ENCODE results near the gene ZXDB.
"Not testable (repeated sequence)": the region's sequence is repeated elsewhere in the genome, so short reads cannot be mapped to it uniquely, and the experiment has no call there.

ZXDB gene

DNA sequence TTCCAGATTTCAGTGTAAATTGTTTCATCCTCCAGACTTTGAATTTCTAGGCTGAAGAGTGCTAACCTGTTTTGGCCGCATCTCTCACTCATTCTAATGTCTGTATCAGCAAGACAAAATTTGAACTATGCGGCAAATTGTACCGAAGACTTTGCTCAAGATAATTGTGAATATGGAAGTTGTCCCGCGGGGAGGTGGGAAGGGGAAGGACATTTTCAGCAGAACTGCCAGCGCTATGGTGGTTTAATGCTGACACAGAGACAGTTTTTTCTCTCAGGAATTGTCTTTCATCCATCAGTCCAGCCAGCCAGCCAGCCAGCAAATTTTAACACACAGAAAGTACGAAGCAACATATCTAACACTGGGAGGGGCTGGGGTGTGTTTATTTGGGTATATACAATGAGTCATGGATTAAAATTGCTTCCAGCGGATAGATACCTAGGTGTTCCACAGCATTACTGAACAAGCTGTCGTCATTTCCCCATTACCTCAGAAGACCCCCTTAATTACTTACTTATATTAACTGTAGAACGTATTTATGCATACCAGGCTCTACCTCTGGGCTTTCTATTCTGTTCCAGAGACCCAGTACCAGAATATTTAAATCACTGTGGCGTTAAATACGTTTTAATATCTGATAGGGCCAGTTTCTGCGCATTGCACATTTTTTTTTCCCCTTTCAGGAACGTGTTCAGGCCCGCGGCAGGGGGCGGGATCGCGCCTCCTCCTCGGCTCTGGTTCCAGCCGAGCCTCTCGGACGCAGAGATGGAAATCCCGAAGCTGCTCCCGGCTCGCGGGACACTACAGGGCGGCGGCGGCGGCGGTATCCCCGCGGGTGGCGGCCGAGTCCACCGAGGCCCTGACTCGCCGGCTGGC is at the start of gene ZXDB:
Gene ZXDB (plus strand): TSS at position 728 of the 876 bp plus-strand sequence. CDS start 38 bp downstream, at position 766.
- H3K9me3 Mint-ChIP-seq; DNase-seq (ENCODE audit: low spot score); H3K27me3 Mint-ChIP-seq (ENCODE audit: low read depth): not testable (repeated sequence)
- Mint-ChIP-seq H3K4me3 (peak within 1 kb of the TSS; percentile 82), H3K27ac (peak within 1 kb of the TSS; percentile 91), H3K4me1 (ENCODE audit: low read depth) (peaks cover 21% of the 10 kb centered on the region), H3K36me3 (ENCODE audit: low read depth) (peaks cover 14% of the 10 kb centered on the region)

GRCh38 chrX:57565198-57565597 is 26.6 kb upstream of the ZXDB start:
- no peak for DNase-seq (ENCODE audit: low spot score)
- H3K9me3 Mint-ChIP-seq = peaks cover 4% of the 10 kb centered on the region

GRCh38 chrX:57573754-57574153 is 18.1 kb upstream of the ZXDB start:
- no peak for DNase-seq (ENCODE audit: low spot score)

More at GRCh38 chrX:57565198-57565597, 26.6 kb upstream of the ZXDB start:
- Mint-ChIP-seq H3K4me1 (ENCODE audit: low read depth) (no peaks in the 10 kb centered on the region), H3K36me3 (ENCODE audit: low read depth) (no peaks in the 10 kb centered on the region), H3K4me3 (no peak overlapping the region), H3K27me3 (ENCODE audit: low read depth) (no peaks in the 10 kb centered on the region), H3K27ac (no peak overlapping the region)

DNA sequence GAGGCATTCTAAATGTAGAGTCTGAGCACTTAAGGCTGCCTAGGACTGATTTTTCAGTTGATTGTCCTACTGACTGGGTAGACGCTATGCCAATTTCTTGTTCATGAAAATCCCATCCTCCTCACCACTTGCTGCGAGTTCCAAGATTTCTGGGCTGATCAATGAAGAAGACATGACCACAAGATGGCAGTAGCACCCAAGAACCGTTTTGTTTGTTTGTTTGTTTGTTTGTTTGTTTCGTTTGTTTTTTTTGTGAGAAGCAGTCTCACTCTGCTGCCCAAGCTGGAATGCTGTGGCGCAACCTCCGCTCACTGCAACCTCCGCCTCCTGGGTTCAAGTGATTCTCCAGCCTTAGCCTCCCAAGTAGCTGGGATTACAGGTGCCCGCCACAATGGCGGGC is 8.9 kb upstream of the ZXDB start:
- H3K9me3 Mint-ChIP-seq; H3K4me3 Mint-ChIP-seq; H3K36me3 Mint-ChIP-seq (ENCODE audit: low read depth); H3K4me1 Mint-ChIP-seq (ENCODE audit: low read depth); H3K27me3 Mint-ChIP-seq (ENCODE audit: low read depth); H3K27ac Mint-ChIP-seq; DNase-seq (ENCODE audit: low spot score): not testable (repeated sequence)

More at GRCh38 chrX:57573754-57574153, 18.1 kb upstream of the ZXDB start:
- Mint-ChIP-seq H3K27ac (no peak overlapping the region), H3K4me1 (ENCODE audit: low read depth) (no peaks in the 10 kb centered on the region), H3K9me3 (no peaks in the 10 kb centered on the region), H3K36me3 (ENCODE audit: low read depth) (no peaks in the 10 kb centered on the region), H3K4me3 (no peak overlapping the region), H3K27me3 (ENCODE audit: low read depth) (peaks cover 3% of the 10 kb centered on the region)

- no peak for DNase-seq (ENCODE audit: low spot score)
- Mint-ChIP-seq H3K4me3 (no peak overlapping the region), H3K36me3 (ENCODE audit: low read depth) (no peaks in the 10 kb centered on the region), H3K4me1 (ENCODE audit: low read depth) (no peaks in the 10 kb centered on the region), H3K27me3 (ENCODE audit: low read depth) (no peaks in the 10 kb centered on the region), H3K27ac (no peak overlapping the region), H3K9me3 (no peaks in the 10 kb centered on the region)
These were observed 8.3 kb upstream of the ZXDB start for GRCh38 chrX:57583477-57583876.

GRCh38 chrX:57586360-57586759 is 5.5 kb upstream of the ZXDB start:
- no peaks in the 10 kb centered on the region for H3K27me3 Mint-ChIP-seq (ENCODE audit: low read depth)
- H3K27ac Mint-ChIP-seq = no peak overlapping the region
- H3K4me1 Mint-ChIP-seq (ENCODE audit: low read depth) = peaks cover 5% of the 10 kb centered on the region
- no peaks in the 10 kb centered on the region for H3K36me3 Mint-ChIP-seq (ENCODE audit: low read depth)
- no peak for DNase-seq (ENCODE audit: low spot score)
- H3K9me3 Mint-ChIP-seq = no peaks in the 10 kb centered on the region
- no peak overlapping the region for H3K4me3 Mint-ChIP-seq

DNA sequence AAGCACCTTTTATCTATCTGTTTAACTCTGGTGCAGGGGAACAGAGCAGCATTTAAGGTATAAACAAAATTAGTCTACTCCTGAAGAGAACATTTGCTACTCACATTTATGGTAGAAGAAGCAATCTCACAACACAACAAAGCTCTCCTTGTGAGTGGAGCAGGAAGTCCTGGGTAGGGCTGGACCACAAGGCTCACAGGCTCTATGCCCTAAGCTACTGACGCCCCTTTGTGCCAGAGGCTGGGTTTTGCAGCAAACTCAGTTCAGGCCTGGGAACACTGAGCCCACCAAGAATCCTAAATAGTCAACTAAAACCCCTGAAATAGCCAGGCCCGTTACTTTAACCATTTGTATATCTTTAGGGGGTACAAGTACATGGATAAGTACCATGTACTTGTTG is 4.7 kb upstream of the ZXDB start:
- Mint-ChIP-seq H3K4me3 (no peak overlapping the region), H3K9me3 (no peaks in the 10 kb centered on the region), H3K4me1 (ENCODE audit: low read depth) (peaks cover 6% of the 10 kb centered on the region), H3K27me3 (ENCODE audit: low read depth) (no peaks in the 10 kb centered on the region), H3K36me3 (ENCODE audit: low read depth) (no peaks in the 10 kb centered on the region), H3K27ac (no peak overlapping the region)
- no peak for DNase-seq (ENCODE audit: low spot score)

- no peak for DNase-seq (ENCODE audit: low spot score)
- Mint-ChIP-seq H3K4me1 (ENCODE audit: low read depth) (peaks cover 6% of the 10 kb centered on the region), H3K27ac (no peak overlapping the region), H3K9me3 (no peaks in the 10 kb centered on the region), H3K36me3 (ENCODE audit: low read depth) (no peaks in the 10 kb centered on the region), H3K27me3 (ENCODE audit: low read depth) (no peaks in the 10 kb centered on the region), H3K4me3 (no peak overlapping the region)
These were observed 4.2 kb upstream of the ZXDB start for GRCh38 chrX:57587607-57588006.

GRCh38 chrX:57592160-57592893 is 516 bp downstream of the ZXDB start:
- peaks cover 22% of the 10 kb centered on the region for H3K4me1 Mint-ChIP-seq (ENCODE audit: low read depth)
- not testable (repeated sequence) for H3K9me3 Mint-ChIP-seq; H3K27ac Mint-ChIP-seq; H3K27me3 Mint-ChIP-seq (ENCODE audit: low read depth)
- DNase-seq (ENCODE audit: low spot score) = peak; percentile 44
- peaks cover 16% of the 10 kb centered on the region for H3K36me3 Mint-ChIP-seq (ENCODE audit: low read depth)
- H3K4me3 Mint-ChIP-seq = peak overlapping the region; percentile 61

GRCh38 chrX:57592894-57593215 is 1.0 kb downstream of the ZXDB start:
- peak; percentile 30 for DNase-seq (ENCODE audit: low spot score)
- peaks cover 22% of the 10 kb centered on the region for H3K4me1 Mint-ChIP-seq (ENCODE audit: low read depth)
- H3K9me3 Mint-ChIP-seq; H3K27me3 Mint-ChIP-seq (ENCODE audit: low read depth); H3K27ac Mint-ChIP-seq: not testable (repeated sequence)
- H3K4me3 Mint-ChIP-seq = peak overlapping the region; percentile 61
- H3K36me3 Mint-ChIP-seq (ENCODE audit: low read depth) = peaks cover 16% of the 10 kb centered on the region

DNA sequence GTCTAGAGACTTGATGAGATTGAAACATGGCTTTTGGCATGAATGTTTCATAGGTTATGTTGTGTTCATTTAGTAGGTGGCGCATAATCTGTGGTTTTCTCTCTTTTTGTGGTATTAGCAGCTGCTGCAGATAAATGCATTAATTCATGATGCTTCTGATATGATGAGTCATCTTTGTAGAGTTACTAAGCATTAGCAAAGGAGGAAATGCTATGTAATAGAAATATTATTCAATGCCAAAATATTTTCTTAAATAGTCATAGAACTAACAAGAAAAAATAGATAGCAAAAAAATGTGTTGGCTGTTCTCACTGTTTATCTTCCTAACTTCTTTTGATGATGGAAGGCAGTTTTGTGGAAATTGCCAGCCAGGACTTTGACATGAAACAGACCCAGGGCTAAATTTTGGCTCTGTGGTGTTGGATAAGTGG is 3.6 kb downstream of the ZXDB start:
- Mint-ChIP-seq H3K9me3 (no peaks in the 10 kb centered on the region), H3K36me3 (ENCODE audit: low read depth) (peaks cover 18% of the 10 kb centered on the region), H3K4me3 (peak overlapping the region; percentile 80), H3K27me3 (ENCODE audit: low read depth) (no peaks in the 10 kb centered on the region), H3K4me1 (ENCODE audit: low read depth) (peaks cover 22% of the 10 kb centered on the region), H3K27ac (no peak overlapping the region)
- DNase-seq (ENCODE audit: low spot score) = no peak

GRCh38 chrX:57596109-57596508 is 4.3 kb downstream of the ZXDB start:
- peak overlapping the region; percentile 80 for H3K4me3 Mint-ChIP-seq
- no peaks in the 10 kb centered on the region for H3K9me3 Mint-ChIP-seq
- peaks cover 18% of the 10 kb centered on the region for H3K36me3 Mint-ChIP-seq (ENCODE audit: low read depth)
- DNase-seq (ENCODE audit: low spot score) = no peak
- peaks cover 20% of the 10 kb centered on the region for H3K4me1 Mint-ChIP-seq (ENCODE audit: low read depth)
- H3K27ac Mint-ChIP-seq = no peak overlapping the region
- no peaks in the 10 kb centered on the region for H3K27me3 Mint-ChIP-seq (ENCODE audit: low read depth)

- H3K4me1 Mint-ChIP-seq (ENCODE audit: low read depth) = peaks cover 16% of the 10 kb centered on the region
- H3K27ac Mint-ChIP-seq = no peak overlapping the region
- peaks cover 18% of the 10 kb centered on the region for H3K36me3 Mint-ChIP-seq (ENCODE audit: low read depth)
- H3K4me3 Mint-ChIP-seq = peak overlapping the region; percentile 80
- no peaks in the 10 kb centered on the region for H3K27me3 Mint-ChIP-seq (ENCODE audit: low read depth)
- no peak for DNase-seq (ENCODE audit: low spot score)
- H3K9me3 Mint-ChIP-seq = no peaks in the 10 kb centered on the region
These were observed 4.7 kb downstream of the ZXDB start for GRCh38 chrX:57596516-57596915.

Data from T-helper 2 cell treated with Interferon-gamma antibody and Interleukin-4, amounts not matched to agents 5 μg/mL and 100 μg/mL, for 36 hours (primary cell).